Measurements from ENCODE around the gene SPPL2C.

Gene SPPL2C

GRCh38 chr17:45893725-45894021 lies 49.0 kb downstream of the SPPL2C start:
- H3K9ac ChIP-seq (ENCODE audit: low read length), result peak overlapping the region; percentile 58
- H3K4me3 ChIP-seq (ENCODE audit: low read length), result peak overlapping the region; percentile 50
- no peaks in the 10 kb centered on the region for H3K36me3 ChIP-seq (ENCODE audit: control insufficient read depth, low read depth, low read length)
- H3K27me3 ChIP-seq (ENCODE audit: control insufficient read depth, insufficient read depth, low read length), result peaks cover 81% of the 10 kb centered on the region
- no peak overlapping the region for H3K27ac ChIP-seq (ENCODE audit: low read length)
- no peaks in the 10 kb centered on the region for H3K9me3 ChIP-seq (ENCODE audit: control insufficient read depth, low read depth, low read length)
- peaks cover 3% of the 10 kb centered on the region for H3K4me1 ChIP-seq (ENCODE audit: control insufficient read depth, low read depth, low read length)

DNA sequence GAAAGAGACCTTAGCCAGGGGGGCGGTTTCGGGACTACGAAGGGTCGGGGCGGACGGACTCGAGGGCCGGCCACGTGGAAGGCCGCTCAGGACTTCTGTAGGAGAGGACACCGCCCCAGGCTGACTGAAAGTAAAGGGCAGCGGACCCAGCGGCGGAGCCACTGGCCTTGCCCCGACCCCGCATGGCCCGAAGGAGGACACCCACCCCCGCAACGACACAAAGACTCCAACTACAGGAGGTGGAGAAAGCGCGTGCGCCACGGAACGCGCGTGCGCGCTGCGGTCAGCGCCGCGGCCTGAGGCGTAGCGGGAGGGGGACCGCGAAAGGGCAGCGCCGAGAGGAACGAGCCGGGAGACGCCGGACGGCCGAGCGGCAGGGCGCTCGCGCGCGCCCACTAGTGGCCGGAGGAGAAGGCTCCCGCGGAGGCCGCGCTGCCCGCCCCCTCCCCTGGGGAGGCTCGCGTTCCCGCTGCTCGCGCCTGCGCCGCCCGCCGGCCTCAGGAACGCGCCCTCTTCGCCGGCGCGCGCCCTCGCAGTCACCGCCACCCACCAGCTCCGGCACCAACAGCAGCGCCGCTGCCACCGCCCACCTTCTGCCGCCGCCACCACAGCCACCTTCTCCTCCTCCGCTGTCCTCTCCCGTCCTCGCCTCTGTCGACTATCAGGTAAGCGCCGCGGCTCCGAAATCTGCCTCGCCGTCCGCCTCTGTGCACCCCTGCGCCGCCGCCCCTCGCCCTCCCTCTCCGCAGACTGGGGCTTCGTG lies 49.5 kb downstream of the SPPL2C start, which contains the start of gene MAPT:
Gene MAPT, plus strand, starts transcription at position 533 of the 763 bp plus-strand sequence. CDS start 67,784 bp downstream, outside the sequence.
- no peak within 1 kb of the TSS for H3K27ac ChIP-seq (ENCODE audit: low read length)
- H3K27me3 ChIP-seq (ENCODE audit: control insufficient read depth, insufficient read depth, low read length), result peaks cover 86% of the 10 kb centered on the region

DNA sequence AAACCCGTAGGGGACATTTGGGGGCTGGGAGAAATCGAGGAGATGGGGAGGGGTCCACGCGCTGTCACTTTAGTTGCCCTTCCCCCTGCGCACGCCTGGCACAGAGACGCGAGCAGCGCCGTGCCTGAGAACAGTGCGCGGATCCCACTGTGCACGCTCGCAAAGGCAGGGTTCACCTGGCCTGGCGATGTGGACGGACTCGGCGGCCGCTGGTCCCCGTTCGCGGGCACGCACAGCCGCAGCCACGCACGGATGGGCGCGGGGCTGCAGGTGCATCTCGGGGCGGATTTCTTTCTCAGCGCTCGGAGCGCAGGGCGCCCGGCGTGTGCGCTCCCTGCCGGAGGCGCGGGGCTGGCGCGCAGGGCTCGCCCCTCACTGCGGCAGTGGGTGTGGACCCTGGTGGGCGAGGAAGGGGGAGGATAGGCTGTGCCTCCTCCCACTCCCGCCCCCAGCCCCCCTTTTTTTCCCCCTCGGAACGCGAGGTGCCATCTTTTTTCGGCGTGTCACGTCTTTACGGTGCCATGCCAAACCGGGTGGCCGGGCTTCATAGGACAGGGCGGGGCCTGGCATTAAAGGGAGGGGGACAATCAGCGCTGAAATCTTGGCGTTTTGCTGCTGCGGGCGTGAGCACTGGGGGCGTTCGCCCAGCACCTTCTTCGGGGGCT lies 50.8 kb downstream of the SPPL2C start:
- Histone ChIP-seq H3K9ac (ENCODE audit: low read length) (no peak overlapping the region), H3K36me3 (ENCODE audit: control insufficient read depth, low read depth, low read length) (no peaks in the 10 kb centered on the region), H3K27ac (ENCODE audit: low read length) (no peak overlapping the region), H3K27me3 (ENCODE audit: control insufficient read depth, insufficient read depth, low read length) (peaks cover 92% of the 10 kb centered on the region), H3K4me1 (ENCODE audit: control insufficient read depth, low read depth, low read length) (peaks cover 3% of the 10 kb centered on the region), H3K9me3 (ENCODE audit: control insufficient read depth, low read depth, low read length) (no peaks in the 10 kb centered on the region), H3K4me3 (ENCODE audit: low read length) (peak overlapping the region; percentile 61)

More for the DNA sequence above, 49.5 kb downstream of the SPPL2C start, which contains the start of gene MAPT:
- Histone ChIP-seq H3K36me3 (ENCODE audit: control insufficient read depth, low read depth, low read length) (no peaks in the 10 kb centered on the region), H3K4me3 (ENCODE audit: low read length) (peak within 1 kb of the TSS; percentile 61), H3K9ac (ENCODE audit: low read length) (peak within 1 kb of the TSS; percentile 58), H3K4me1 (ENCODE audit: control insufficient read depth, low read depth, low read length) (peaks cover 3% of the 10 kb centered on the region), H3K9me3 (ENCODE audit: control insufficient read depth, low read depth, low read length) (no peaks in the 10 kb centered on the region)

DNA sequence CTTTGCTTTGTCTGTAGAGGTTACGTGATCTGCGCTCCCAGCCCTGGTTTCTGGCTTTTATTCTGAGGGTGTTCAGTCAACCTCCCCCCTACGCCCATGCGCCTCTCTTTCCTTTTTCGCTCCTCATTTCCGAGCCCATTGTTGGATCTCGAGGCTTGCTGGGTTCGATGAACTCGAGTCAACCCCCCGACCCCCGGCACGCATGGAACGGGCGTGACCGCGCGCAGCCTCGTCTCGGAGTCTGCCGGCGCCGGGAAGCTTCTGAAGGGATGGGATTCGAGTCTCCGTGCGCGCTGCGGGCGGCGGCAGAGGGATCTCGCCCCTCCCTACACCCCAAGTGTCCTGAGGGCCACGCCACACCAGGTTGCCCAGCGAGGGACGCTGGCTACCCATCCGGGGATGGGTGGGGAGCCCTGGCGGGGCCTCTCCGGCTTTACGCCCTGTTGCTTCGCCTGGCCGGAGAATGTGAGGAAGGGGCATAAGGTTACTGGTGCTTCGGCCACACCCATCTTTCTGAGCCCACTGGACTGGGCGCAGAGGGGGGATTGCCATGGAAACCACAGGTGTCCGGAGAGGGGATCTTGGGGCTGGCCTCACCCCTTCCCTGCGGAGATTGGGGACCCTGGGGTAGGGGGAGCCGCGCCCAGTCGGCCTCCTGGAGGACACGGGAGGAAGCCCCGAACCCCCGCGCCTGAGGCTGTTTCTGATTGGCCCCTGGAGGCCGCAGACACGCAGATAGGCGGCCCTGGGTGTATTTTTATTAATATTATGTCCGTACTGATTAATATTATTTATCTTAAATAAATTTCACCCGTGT lies 51.5 kb downstream of the SPPL2C start:
- peaks cover 94% of the 10 kb centered on the region for H3K27me3 ChIP-seq (ENCODE audit: control insufficient read depth, insufficient read depth, low read length)
- H3K4me3 ChIP-seq (ENCODE audit: low read length), result peak overlapping the region; percentile 61
- H3K9ac ChIP-seq (ENCODE audit: low read length), result no peak overlapping the region

More for the DNA sequence above, 51.5 kb downstream of the SPPL2C start:
- Histone ChIP-seq H3K36me3 (ENCODE audit: control insufficient read depth, low read depth, low read length) (no peaks in the 10 kb centered on the region), H3K4me1 (ENCODE audit: control insufficient read depth, low read depth, low read length) (peaks cover 3% of the 10 kb centered on the region), H3K9me3 (ENCODE audit: control insufficient read depth, low read depth, low read length) (no peaks in the 10 kb centered on the region), H3K27ac (ENCODE audit: low read length) (no peak overlapping the region)

All from iPS-18a (cell line).